Measurements from ENCODE around the gene FHIT.

DNA sequence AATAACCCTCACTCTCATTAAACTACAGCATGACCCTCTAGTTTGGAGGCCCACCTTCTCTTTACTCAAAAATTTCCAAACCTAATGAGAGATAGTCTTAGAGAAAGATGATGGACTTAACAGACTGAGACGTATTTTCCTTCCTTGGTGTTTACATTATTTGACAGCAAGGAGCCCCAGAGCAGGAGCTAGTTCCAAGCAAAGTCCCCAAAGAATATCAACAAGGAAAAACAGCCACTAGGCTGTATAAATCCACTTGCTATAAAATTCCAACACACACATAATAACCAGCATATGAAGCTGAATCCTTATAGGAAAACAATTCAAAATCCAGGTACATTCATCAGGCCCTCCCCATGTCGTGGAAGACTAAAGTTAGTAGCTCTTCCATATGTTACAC is 660.0 kb downstream of the FHIT start:
- TF ChIP-seq, protein P1, sequence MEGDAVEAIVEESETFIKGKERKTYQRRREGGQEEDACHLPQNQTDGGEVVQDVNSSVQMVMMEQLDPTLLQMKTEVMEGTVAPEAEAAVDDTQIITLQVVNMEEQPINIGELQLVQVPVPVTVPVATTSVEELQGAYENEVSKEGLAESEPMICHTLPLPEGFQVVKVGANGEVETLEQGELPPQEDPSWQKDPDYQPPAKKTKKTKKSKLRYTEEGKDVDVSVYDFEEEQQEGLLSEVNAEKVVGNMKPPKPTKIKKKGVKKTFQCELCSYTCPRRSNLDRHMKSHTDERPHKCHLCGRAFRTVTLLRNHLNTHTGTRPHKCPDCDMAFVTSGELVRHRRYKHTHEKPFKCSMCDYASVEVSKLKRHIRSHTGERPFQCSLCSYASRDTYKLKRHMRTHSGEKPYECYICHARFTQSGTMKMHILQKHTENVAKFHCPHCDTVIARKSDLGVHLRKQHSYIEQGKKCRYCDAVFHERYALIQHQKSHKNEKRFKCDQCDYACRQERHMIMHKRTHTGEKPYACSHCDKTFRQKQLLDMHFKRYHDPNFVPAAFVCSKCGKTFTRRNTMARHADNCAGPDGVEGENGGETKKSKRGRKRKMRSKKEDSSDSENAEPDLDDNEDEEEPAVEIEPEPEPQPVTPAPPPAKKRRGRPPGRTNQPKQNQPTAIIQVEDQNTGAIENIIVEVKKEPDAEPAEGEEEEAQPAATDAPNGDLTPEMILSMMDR (IDR thresholded peaks at IDR 0.05): no peak
- no peak for TF ChIP-seq POLR2A (IDR thresholded peaks at IDR 0.05)
